Loucy (cell line): Measurements from ENCODE around the gene PCDHGA1.

Source experiments
- CTCF ChIP-seq: fragments of 200-600 bp; sonication (generic); conservative IDR thresholded peaks from 2 replicates; pipeline ENCODE4 v1.5.1; 2014; ENCODE audit warnings: mild to moderate bottlenecking, antibody characterized with exemption, low read length
- EZH2phosphoT487 ChIP-seq: fragments of 200-600 bp; IDR thresholded peaks from 2 replicates; pipeline ENCODE4 v1.6.1; 2018; ENCODE audit warnings: antibody characterized with exemption, mild to moderate bottlenecking, moderate library complexity, borderline replicate concordance

GRCh38 chr5:141501761-141502160 is 171.4 kb downstream of the PCDHGA1 start:
- TF ChIP-seq CTCF (no peak), EZH2phosphoT487 (no peak)
